Endothelial cell of umbilical vein (primary cell): ENCODE measurements around the gene CCDC12.

Experiments used
- CTCF ChIP-seq, 2 donors: IDR thresholded peaks; 1 replicate in 1 of 2; 2 replicates in 1 of 2; pipeline ENCODE4 v1.5.1; 2011; ENCODE audit warnings: low read length in 2 of 2, mild to moderate bottlenecking in 2 of 2, moderate library complexity in 2 of 2, control low read depth in 1 of 2, inconsistent platforms in 1 of 2, low read depth in 1 of 2; ENCODE audit not compliant: insufficient read depth in 1 of 2; ENCODE audit errors: extremely low read depth in 1 of 2
- EZH2 ChIP-seq: IDR thresholded peaks from 2 replicates; pipeline ENCODE4 v1.6.1; 2012; ENCODE audit warnings: borderline replicate concordance, low read depth, mild to moderate bottlenecking, moderate library complexity, low read length, inconsistent platforms; ENCODE audit not compliant: severe bottlenecking
- MAX ChIP-seq: IDR thresholded peaks from 2 replicates; pipeline ENCODE4 v1.6.1; 2011; ENCODE audit not compliant: insufficient read depth, insufficient read length

GRCh38 chr3:46884929-46885328 lies 91.6 kb downstream of the CCDC12 start:
- TF ChIP-seq CTCF (IDR thresholded peaks at IDR 0.05; ENCODE audit: extremely low read depth in 1 of 2, insufficient read depth in 1 of 2, low read depth in 1 of 2, low read length in 2 of 2) (no peak), MAX (no peak), EZH2 (no peak)
